ENCODE measurements around the gene PSMG3.
"Not testable (repeated sequence)": the region's sequence is repeated elsewhere in the genome, so short reads cannot be mapped to it uniquely, and the experiment has no call there.

Gene PSMG3

GRCh38 chr7:1534330-1535099, 35.3 kb downstream of the PSMG3 start:
- DNase-seq (ENCODE audit: low read depth in 3 of 3): no peak

GRCh38 chr7:1533547-1534329, 36.1 kb downstream of the PSMG3 start:
- DNase-seq (ENCODE audit: low read depth in 3 of 3): peak in 1 of 3 donors; percentile 26

GRCh38 chr7:1533255-1533546, 36.6 kb downstream of the PSMG3 start:
- no peak for DNase-seq (ENCODE audit: low read depth in 3 of 3)

GRCh38 chr7:1532456-1533254, 37.2 kb downstream of the PSMG3 start:
- peak in 2 of 3 donors; percentile 14 to 50 for DNase-seq (ENCODE audit: low read depth in 3 of 3)

- no peak for DNase-seq (ENCODE audit: low read depth in 3 of 3)
Measured at GRCh38 chr7:1531979-1532455, 37.8 kb downstream of the PSMG3 start.

GRCh38 chr7:1531263-1531978, 38.4 kb downstream of the PSMG3 start:
- no peak for DNase-seq (ENCODE audit: low read depth in 3 of 3)

GRCh38 chr7:1530946-1531262, 38.9 kb downstream of the PSMG3 start:
- no peak for DNase-seq (ENCODE audit: low read depth in 3 of 3)

GRCh38 chr7:1529383-1530116, 40.3 kb downstream of the PSMG3 start:
- DNase-seq (ENCODE audit: low read depth in 3 of 3): no peak

GRCh38 chr7:1526271-1526754, 43.5 kb downstream of the PSMG3 start:
- DNase-seq (ENCODE audit: low read depth in 3 of 3): no peak

GRCh38 chr7:1525409-1525808, 44.4 kb downstream of the PSMG3 start:
- DNase-seq (ENCODE audit: low read depth in 3 of 3): no peak

- DNase-seq (ENCODE audit: low read depth in 3 of 3): no peak
Measured at GRCh38 chr7:1523844-1524243, 46.0 kb downstream of the PSMG3 start.

GRCh38 chr7:1523208-1523607, 46.6 kb downstream of the PSMG3 start:
- DNase-seq (ENCODE audit: low read depth in 3 of 3): no peak

- no peak for DNase-seq (ENCODE audit: low read depth in 3 of 3)
Measured at GRCh38 chr7:1521456-1521855, 48.4 kb downstream of the PSMG3 start.

GRCh38 chr7:1520539-1521234, 49.1 kb downstream of the PSMG3 start:
- DNase-seq (ENCODE audit: low read depth in 3 of 3): no peak

GRCh38 chr7:1519322-1519922, 50.4 kb downstream of the PSMG3 start:
- not testable (repeated sequence) for DNase-seq (ENCODE audit: low read depth in 3 of 3)

All from stimulated activated CD4-positive, alpha-beta T cell treated with anti-CD3 and anti-CD28 coated beads, TNF-alpha, amount 100 ng/mL, for 48 hours (primary cell).